ENCODE data around the gene GPC5. TPM values are rescaled to one million over a fixed set of nuclear protein-coding genes. Genes with fewer than 3 reads are reported as not detected.
"Not testable (repeated sequence)": the region's sequence is repeated elsewhere in the genome, so short reads cannot be mapped to it uniquely, and the experiment has no call there.

The GPC5 gene
- polyA plus RNA-seq, 4 donors, result 3.8 to 7.6 (median 4.3) TPM

GRCh38 chr13:92843549-92843948, 1445.1 kb downstream of the GPC5 start:
- DNase-seq (ENCODE audit: low read depth in 4 of 4, low spot score in 3 of 4), result no peak

GRCh38 chr13:92849381-92849780, 1451.0 kb downstream of the GPC5 start:
- DNase-seq (ENCODE audit: low read depth in 4 of 4, low spot score in 3 of 4), result no peak

GRCh38 chr13:92864584-92865284, 1466.3 kb downstream of the GPC5 start:
- DNase-seq (ENCODE audit: low read depth in 4 of 4, low spot score in 3 of 4), result no peak

GRCh38 chr13:92873029-92873428, 1474.6 kb downstream of the GPC5 start:
- no peak for DNase-seq (ENCODE audit: low read depth in 4 of 4, low spot score in 3 of 4)

GRCh38 chr13:92886535-92887077, 1488.2 kb downstream of the GPC5 start:
- DNase-seq (ENCODE audit: low read depth in 4 of 4, low spot score in 3 of 4), result no peak

- DNase-seq (ENCODE audit: low read depth in 4 of 4, low spot score in 3 of 4), result no peak
Observed at GRCh38 chr13:92894447-92894846, 1496.0 kb downstream of the GPC5 start.

GRCh38 chr13:92896842-92897241, 1498.4 kb downstream of the GPC5 start:
- peak in 3 of 4 donors; percentile 4 to 20 (median 5) for DNase-seq (ENCODE audit: low read depth in 4 of 4, low spot score in 3 of 4)

- DNase-seq (ENCODE audit: low read depth in 4 of 4, low spot score in 3 of 4), result not testable (repeated sequence)
Observed at GRCh38 chr13:92898946-92899345, 1500.5 kb downstream of the GPC5 start.

- DNase-seq (ENCODE audit: low read depth in 4 of 4, low spot score in 3 of 4), result no peak
Observed at GRCh38 chr13:92900446-92900845, 1502.0 kb downstream of the GPC5 start.

- DNase-seq (ENCODE audit: low read depth in 4 of 4, low spot score in 3 of 4), result no peak
Observed at GRCh38 chr13:92901739-92902138, 1503.3 kb downstream of the GPC5 start.

- DNase-seq (ENCODE audit: low read depth in 4 of 4, low spot score in 3 of 4), result no peak
Observed at GRCh38 chr13:92912629-92913028, 1514.2 kb downstream of the GPC5 start.

GRCh38 chr13:92913840-92914239, 1515.4 kb downstream of the GPC5 start:
- DNase-seq (ENCODE audit: low read depth in 4 of 4, low spot score in 3 of 4), result no peak

Other genes starting within 250 kb of the GPC5 start
- 1 to 10 TPM; 2.8 to 5.1 (median 4.3) TPM for gene MIR17HG, start 50.9 kb upstream of the GPC5 start, polyA plus RNA-seq (ENCODE audit: insufficient read length in 4 of 4)

Data from right renal pelvis (tissue), 4 donors.